AG04449 (cell line): ENCODE measurements around the gene SCN8A.

Experiments
- CTCF ChIA-PET: fragments of 350-600 bp; formaldehyde crosslinking; extraction: SDS; loops from one replicate; lab custom pipeline; 2021; ENCODE audit warnings: antibody characterized with exemption; lab: Yijun Ruan, JAX
- POLR2A ChIA-PET: fragments of 400-600, 350-600 bp; formaldehyde crosslinking; extraction: SDS; loops from one replicate; lab custom pipeline; 2020; ENCODE audit warnings: antibody characterized with exemption, inconsistent platforms; lab: Yijun Ruan, JAX
- DNase-seq: peaks from one replicate; pipeline ENCODE4 v3.0.0-alpha.2; 2010; ENCODE audit warnings: low read depth, low spot score
- H3K4me3 ChIP-seq: 2 replicates; pipeline ENCODE4 v1.5.1; 2011; ENCODE audit warnings: low read depth, mild to moderate bottlenecking, control low read depth, low read length
- TF ChIP-seq, protein P1 (sequence below): IDR thresholded peaks from one replicate; pipeline ENCODE4 v1.5.1; 2011; ENCODE audit warnings: mild to moderate bottlenecking, moderate library complexity, low read length, control low read depth, inconsistent platforms; ENCODE audit not compliant: insufficient read depth; ENCODE audit errors: missing control alignments

The SCN8A gene

DNA sequence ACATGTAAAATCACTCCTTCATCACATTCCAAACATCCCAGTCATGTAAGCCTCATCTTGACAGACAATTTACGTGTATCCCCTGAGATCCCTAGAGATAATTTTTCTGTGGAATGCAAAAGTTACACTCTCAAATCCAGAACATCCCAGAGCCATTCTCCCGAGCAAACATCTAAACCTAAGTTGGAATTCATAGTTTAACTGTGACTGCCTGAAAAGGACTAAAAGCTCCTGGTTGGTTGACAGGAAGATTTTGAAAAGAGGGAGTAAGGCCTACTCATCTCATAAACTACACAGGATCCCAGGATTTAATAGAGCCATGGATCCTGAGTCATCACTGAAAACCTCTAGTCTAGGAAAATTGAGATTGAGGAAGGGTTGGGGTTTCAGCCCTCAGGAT, 123.6 kb downstream of the SCN8A start:
- peak; percentile 16 for DNase-seq
- no peak overlapping the region for H3K4me3 ChIP-seq
- POLR2A ChIA-PET = interaction anchor here (0.6 kb wide), 1 partner anchor 356 kb away, joined by 6 read pairs; no protein-coding TSS in a partner anchor
- TF ChIP-seq, protein P1, sequence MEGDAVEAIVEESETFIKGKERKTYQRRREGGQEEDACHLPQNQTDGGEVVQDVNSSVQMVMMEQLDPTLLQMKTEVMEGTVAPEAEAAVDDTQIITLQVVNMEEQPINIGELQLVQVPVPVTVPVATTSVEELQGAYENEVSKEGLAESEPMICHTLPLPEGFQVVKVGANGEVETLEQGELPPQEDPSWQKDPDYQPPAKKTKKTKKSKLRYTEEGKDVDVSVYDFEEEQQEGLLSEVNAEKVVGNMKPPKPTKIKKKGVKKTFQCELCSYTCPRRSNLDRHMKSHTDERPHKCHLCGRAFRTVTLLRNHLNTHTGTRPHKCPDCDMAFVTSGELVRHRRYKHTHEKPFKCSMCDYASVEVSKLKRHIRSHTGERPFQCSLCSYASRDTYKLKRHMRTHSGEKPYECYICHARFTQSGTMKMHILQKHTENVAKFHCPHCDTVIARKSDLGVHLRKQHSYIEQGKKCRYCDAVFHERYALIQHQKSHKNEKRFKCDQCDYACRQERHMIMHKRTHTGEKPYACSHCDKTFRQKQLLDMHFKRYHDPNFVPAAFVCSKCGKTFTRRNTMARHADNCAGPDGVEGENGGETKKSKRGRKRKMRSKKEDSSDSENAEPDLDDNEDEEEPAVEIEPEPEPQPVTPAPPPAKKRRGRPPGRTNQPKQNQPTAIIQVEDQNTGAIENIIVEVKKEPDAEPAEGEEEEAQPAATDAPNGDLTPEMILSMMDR = no peak
- CTCF ChIA-PET = interaction anchor here (1.0 kb wide), 1 partner anchor 182 kb away, joined by 3 read pairs; no protein-coding TSS in a partner anchor

DNA sequence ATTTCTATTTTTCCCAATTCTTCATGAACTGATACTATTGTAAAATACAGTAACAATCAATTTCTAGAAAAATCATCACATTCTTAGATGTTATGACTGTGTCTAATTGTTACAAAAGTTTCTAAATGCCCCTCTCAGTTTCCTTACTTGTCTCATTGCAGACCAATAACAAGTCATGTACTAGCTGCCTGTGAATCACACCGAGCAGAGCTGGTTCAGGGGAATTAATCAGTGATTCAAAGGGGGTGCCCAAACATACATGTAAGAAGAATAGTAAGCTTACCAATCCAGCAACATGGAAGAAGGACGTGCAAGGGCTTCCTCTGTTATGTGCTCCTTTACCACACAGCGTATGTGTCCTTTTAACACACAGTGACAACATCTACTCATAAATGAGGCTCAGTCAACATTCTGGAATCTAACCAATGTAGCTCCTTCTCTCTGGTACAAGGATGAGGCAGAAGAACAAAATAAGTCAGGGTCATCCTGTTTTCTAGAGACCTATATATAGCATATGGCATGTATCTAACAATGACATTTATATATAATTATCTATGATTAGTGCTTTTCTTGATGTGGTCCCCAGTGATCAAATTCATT, 126.4 kb downstream of the SCN8A start:
- no peak for DNase-seq
- TF ChIP-seq, protein P1 = no peak
- ChIA-PET POLR2A (no interaction called here), CTCF (no interaction called here)
- H3K4me3 ChIP-seq = no peak overlapping the region

DNA sequence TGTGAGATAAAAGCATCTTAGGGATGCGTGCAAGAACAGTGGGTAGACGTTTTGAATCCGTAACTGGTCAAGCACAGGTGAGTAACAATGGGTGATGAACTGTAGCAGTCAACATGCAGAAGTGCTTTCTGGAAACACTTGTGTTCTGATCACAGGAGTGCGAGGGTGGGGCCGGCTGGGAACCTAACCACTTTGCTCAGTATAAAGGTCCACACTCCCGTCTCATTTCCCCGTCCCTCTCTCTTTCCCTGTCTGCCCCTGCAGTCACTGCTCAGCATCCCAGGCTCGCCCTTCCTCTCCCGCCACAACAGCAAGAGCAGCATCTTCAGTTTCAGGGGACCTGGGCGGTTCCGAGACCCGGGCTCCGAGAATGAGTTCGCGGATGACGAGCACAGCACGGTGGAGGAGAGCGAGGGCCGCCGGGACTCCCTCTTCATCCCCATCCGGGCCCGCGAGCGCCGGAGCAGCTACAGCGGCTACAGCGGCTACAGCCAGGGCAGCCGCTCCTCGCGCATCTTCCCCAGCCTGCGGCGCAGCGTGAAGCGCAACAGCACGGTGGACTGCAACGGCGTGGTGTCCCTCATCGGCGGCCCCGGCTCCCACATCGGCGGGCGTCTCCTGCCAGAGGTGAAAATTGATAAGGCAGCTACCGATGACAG, 130.4 kb downstream of the SCN8A start:
- ChIA-PET CTCF (interaction anchor here (1.4 kb wide), 1 partner anchor 9 kb away, joined by 3 read pairs; no protein-coding TSS in a partner anchor), POLR2A (no interaction called here)
- DNase-seq = no peak
- H3K4me3 ChIP-seq = no peak overlapping the region
- TF ChIP-seq, protein P1 = no peak

DNA sequence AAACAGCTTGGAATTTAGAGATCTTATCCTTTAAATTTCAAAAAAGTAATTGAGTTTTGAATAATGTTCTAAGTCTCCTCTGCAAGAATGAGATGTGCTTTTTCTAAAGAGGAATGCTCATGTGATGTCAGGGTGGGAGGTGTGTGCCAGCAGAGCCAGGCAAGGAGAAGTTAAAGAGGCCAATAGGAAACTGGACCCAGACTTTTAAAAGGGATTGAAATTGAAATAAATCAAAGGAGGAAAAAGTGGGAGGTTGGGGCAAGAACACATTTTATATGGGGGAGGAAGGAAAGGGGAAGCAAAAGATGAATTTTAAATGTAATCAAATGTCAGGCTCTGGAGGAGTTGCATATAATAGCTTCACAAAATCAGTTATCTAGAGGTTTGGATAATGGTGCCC, 131.4 kb downstream of the SCN8A start:
- ChIA-PET CTCF (interaction anchor here (1.0 to 1.4 kb wide), 4 partner anchors 10 to 191 kb away, joined by 3 read pairs; no protein-coding TSS in a partner anchor), POLR2A (no interaction called here)

DNA sequence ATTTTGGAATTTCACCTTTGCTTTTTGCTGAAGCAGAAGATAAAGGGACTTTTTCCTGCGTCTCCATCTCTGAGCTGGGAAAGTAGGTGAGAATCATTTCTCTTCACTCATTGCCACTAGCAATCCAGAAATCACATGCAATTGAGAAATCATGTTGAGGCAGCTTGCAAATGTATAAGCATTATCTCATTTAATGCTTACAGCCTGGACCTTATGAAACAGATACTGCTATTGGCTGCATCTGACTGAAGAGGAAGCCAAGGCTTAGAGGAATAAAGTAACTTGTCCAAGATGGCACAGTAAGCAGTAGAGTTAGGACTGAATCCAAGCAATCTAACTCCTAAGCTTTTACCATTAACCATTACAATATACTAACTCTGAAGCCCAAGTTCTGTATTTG, 135.1 kb downstream of the SCN8A start:
- no peak overlapping the region for H3K4me3 ChIP-seq
- TF ChIP-seq, protein P1 = no peak
- ChIA-PET CTCF (no interaction called here), POLR2A (no interaction called here)
- no peak for DNase-seq

More for the DNA sequence above, 131.4 kb downstream of the SCN8A start:
- DNase-seq = no peak
- no peak overlapping the region for H3K4me3 ChIP-seq
- TF ChIP-seq, protein P1 = no peak

DNA sequence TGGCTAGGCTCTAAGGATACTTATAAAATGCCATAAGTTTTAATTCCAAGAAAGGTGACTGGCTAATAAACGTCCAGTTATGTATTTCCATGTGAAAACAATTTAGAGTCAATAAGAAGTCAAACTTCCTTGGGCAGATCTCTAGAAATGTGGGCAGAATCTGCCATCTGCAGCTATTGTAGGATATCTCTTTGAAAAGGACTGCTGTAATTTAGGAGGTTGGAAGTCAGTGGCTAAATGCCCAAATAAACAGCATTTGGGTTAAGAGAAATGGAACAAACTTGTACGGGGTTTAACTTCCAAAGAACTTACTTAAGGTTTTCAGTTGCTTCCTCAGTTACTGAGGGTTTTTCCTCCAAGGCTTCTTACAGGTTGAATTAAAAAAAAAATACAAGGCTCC, 135.9 kb downstream of the SCN8A start:
- DNase-seq = peak; percentile 3
- TF ChIP-seq, protein P1 = no peak
- POLR2A ChIA-PET = no interaction called here
- CTCF ChIA-PET = no interaction called here
- H3K4me3 ChIP-seq = no peak overlapping the region
